ENCODE measurements around the gene TRAM2. TPM values are rescaled to one million over a fixed set of nuclear protein-coding genes. Genes with fewer than 3 reads are reported as not detected.
A peak's percentile ranks its signal among the peaks of the same experiment; 100 is the strongest.

TRAM2 gene
- total RNA-seq, 1 donor from 2014 or later, result 30.6 TPM

- DNase-seq, result no peak
These were observed 31.3 kb downstream of the TRAM2 start for GRCh38 chr6:52545406-52546119.

DNA sequence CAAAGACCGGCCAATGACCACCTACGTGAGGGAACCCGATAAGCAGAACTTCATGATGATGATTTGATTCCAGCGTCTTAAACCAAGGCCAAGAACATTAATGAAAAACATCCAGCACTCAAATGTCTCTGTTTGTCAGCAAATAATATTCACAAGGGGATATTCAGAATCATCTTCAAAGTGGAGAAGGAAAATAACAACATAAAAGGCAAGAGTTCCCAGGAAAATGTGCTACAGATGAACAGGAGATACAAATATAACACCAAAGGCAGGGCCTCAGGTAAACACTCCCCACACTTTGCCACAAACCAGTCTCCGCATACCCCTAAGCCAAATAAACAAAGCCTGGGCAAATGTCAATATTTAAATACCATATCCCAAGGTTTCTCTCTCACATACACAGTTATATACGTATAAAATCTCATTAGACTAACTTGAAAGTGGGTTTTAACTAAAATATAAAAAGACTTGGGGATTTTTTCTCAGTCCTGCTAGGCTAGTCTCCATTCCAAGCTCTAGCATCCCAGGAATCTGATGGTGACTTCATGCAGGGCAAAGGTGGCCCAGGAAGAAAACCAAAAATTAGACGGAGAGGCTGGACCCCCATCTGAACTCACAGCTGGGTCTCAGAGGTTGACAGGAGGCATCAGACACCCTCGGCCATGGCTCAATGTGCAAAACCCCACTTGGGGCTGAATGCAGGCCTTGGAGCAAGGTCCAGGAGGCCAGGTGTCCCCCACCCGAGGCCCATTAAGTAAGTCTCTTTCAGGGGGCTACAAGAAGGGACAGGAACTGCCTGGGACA is 32.1 kb downstream of the TRAM2 start:
- DNase-seq, result no peak

- peak; percentile 76 for DNase-seq
These were observed 32.9 kb downstream of the TRAM2 start for GRCh38 chr6:52543729-52544601.

- DNase-seq, result no peak
These were observed 33.6 kb downstream of the TRAM2 start for GRCh38 chr6:52543262-52543661.

GRCh38 chr6:52541135-52541534 is 35.7 kb downstream of the TRAM2 start:
- DNase-seq, result no peak

DNA sequence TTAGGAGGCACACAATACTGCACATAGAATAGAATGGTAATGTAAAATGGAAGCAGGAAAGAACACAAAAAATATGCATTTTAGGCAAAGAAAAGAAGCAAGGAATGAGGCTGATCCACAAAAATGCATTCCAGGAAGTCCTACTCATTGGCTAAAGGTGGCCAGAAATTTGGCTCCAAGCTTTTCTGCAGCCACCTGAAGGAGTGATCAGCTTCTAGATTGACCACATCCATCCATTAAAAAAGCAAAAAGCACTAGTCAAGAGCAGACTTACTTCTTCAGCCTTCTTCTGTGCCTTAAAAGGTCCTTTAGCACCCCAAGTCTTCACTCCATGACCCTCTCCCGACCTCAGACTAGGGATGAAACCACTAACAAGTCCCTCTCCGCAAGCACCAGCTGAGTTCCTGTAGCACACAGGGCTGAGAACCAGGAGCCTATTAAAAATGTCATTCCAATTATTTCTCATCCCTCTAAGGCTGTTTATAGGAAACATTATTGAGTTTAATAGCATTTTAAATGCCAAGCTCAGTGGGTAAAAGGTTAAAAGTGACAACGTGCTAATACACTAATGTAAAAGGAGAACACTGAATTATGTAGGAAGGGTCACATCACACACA is 36.5 kb downstream of the TRAM2 start:
- DNase-seq, result no peak

DNA sequence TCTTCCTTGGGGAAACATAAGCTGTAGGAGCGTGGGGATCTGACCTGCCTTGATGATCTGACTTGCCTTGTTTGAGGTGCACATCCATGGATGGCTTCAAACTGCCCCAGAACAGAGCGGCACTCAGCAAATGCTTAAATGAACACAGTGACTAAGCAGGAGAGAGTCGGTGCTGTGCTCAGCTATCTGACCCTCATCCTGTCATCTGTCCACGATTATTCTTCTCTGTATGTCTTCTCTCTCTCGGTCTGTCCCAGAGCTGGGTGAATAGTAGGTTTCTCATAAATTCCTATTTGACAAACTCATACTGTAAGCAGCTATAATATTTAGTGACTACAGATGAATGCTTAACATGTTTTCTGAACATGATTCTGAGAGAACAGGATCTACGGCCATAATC is 37.3 kb downstream of the TRAM2 start:
- DNase-seq, result no peak

DNA sequence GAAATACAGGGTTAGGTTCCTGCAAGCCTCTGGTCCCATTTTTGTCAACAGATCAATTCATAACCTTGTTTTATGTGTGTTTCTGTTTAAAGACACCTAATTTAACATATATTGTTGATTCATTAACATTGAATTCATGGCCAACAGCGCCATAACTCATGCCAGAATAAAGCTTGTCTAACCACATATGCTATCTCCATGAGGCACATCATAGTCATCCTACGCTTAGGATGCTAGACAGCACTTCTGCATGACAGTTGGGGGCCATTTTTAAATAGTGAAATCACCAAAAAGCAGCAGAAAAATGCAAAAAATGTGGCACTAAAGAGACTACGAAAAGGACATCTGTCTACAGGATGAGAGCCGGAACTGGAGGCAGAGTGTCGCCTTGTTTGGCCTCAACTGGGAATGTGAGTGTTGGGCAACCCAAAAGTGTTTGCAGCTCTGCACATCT is 37.9 kb downstream of the TRAM2 start:
- DNase-seq, result no peak

DNA sequence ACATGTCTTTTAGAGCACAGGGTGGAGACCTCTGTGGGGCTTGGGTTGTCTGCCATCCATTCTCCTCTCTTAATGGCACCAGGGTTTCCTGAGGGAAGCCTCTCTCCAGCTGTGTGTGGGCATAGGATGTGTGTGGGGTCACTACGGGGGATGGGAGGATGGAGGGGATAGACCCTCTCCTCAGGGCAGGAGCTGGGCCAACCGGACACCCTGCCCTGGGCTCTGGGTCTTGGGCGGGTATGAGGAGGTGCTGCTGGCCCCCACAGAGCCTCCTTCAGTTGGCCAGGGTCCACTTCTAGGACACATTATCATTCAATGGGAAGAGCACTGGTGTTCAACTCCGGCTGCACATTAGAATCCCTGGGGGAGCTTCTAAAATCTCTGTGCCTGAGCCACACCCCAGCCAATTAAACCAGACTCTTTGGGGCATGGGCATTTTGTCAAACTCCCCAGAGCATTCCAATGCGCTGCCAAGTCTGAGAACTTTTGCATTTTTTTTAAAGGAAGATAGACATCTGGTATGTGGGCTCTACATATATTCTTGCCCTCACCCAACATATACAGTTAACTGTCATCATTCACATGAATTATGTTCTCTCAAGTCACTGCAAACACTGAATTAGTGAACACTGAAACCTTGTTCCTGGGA is 38.5 kb downstream of the TRAM2 start:
- DNase-seq, result no peak

DNA sequence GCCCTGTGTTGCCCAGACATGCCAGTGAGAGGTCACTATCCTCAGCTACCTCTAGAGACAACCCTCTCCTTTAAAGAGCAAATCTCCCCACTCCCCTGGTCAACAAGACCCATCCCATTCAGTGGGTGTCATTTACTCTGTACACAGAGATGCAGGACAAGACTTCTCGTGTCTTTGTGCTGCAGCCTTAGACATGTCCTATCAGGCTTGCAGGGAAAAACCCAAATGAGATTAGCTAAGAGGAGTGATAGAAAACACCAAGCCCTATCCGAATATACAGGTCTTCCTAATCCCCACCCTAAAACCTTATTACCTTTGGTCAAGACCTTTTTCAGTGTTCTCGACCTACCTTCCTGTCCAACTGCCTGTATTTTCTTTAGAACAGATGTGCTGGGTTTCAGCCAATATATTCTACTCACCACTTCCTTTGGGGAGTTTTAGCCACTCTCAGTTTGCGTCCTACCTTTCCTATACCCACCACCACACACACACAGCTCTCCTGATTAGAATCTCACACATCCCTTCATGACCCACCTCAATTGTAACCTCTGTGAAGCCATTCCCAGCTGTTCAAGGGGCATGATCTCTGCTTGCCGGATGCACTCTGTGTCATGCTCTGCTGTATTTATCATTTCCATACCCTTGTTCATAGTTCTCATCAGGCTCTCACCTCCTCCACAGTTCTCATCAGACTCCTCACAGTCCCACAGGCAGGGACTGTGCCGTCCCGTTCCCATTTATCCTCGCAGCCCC is 39.7 kb downstream of the TRAM2 start:
- peak; percentile 74 for DNase-seq

DNA sequence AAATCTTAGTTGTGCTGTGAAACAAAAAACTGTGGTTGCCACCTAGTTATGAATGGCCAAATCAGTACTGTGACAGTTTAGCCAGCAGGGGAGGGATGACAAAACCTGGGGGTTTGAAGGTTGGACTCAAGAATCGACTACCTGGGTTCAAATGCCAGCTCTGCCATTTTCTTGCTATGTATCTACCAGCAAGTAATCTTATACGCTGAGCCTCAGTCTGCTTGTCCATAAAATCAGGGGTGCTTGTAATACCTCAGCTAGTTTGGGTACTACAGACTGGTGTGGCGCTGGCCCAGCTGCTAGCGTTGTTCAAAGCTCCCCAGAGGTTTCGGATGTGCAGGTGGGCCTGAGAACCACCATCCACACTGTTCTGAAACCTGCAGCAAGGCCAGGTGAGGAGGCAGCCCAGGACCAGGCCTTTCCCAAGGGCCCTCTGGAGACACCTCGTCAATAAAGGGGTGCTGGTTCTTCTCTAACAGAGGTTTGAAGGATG is 40.4 kb downstream of the TRAM2 start:
- DNase-seq, result no peak

GRCh38 chr6:52535711-52536423 is 41.0 kb downstream of the TRAM2 start:
- no peak for DNase-seq

DNA sequence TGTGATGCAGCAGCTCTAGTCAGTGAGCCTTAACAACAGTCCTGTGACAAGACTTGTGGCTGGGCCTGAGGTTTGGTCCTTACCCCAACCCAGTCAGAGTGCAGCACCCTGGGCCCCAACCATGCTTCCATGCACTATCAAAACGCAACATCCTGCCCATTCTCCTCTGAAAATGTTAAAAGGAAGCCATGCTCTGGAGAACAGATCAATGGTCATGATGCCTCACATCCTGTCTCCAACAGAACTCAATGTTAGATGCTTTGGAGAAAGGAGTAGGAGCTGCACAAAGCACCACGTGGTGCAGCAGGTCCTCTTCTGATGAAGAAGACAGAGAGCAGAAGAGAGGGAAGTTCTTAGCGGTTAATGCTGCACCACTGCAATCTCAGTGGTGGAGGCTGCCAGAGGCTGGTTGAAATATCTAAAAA is 41.9 kb downstream of the TRAM2 start:
- peak; percentile 69 for DNase-seq

GRCh38 chr6:52534363-52534762 is 42.5 kb downstream of the TRAM2 start:
- no peak for DNase-seq

GRCh38 chr6:52533491-52533890 is 43.4 kb downstream of the TRAM2 start:
- DNase-seq, result no peak

- DNase-seq, result no peak
These were observed 44.4 kb downstream of the TRAM2 start for GRCh38 chr6:52532457-52532856.

- DNase-seq, result no peak
These were observed 45.0 kb downstream of the TRAM2 start for GRCh38 chr6:52531834-52532233.

GRCh38 chr6:52531396-52531795 is 45.5 kb downstream of the TRAM2 start:
- DNase-seq, result no peak

- DNase-seq, result no peak
These were observed 46.5 kb downstream of the TRAM2 start for GRCh38 chr6:52530351-52530750.

- no peak for DNase-seq
These were observed 47.5 kb downstream of the TRAM2 start for GRCh38 chr6:52529311-52529710.
